OCI-LY7 (cell line): ENCODE results near the gene MIF4GD. TPM values are rescaled to one million over a fixed set of nuclear protein-coding genes. Genes with fewer than 3 reads are reported as not detected.
A peak's percentile ranks its signal among the peaks of the same experiment; 100 is the strongest.

Experiments
- BruUV-seq: library from RNA; stranded (reverse); fragments of 400-500 nt; replicated peaks from 2 replicates; lab custom pipeline; 2021; lab: Mats Ljungman, UMichigan
- CTCF ChIA-PET: fragments of 300-600 bp; sonication (Branson Sonifier 250); formaldehyde crosslinking; loops from one replicate; lab custom pipeline; 2022; ENCODE audit warnings: antibody characterized with exemption; ENCODE audit not compliant: unreplicated experiment; lab: Charles Lee
- POLR2A ChIA-PET: fragments of 300-600 bp; sonication (Branson Sonifier 250); formaldehyde crosslinking; loops from one replicate; lab custom pipeline; 2022; ENCODE audit warnings: antibody characterized with exemption; lab: Charles Lee
- DNase-seq: peaks from one replicate; pipeline ENCODE4 v3.0.0-alpha.2; 2015; ENCODE audit warnings: low spot score
- H2AFZ ChIP-seq: fragments of 200-600 bp; sonication (generic), shearing (Covaris generic); 2 replicates; pipeline ENCODE4 v1.6.1; 2014; ENCODE audit warnings: mild to moderate bottlenecking, antibody characterized with exemption, low read length, moderate library complexity
- H3K27ac ChIP-seq: fragments of 200-600 bp; sonication (generic); 2 replicates; pipeline ENCODE4 v1.5.1; 2014; ENCODE audit warnings: mixed run types, low read depth, mild to moderate bottlenecking, moderate library complexity, low read length, inconsistent platforms; ENCODE audit not compliant: poor library complexity, severe bottlenecking
- H3K36me3 ChIP-seq: fragments of 200-600 bp; sonication (generic); 2 replicates; pipeline ENCODE4 v1.6.1; 2014; ENCODE audit warnings: mild to moderate bottlenecking, antibody characterized with exemption, low read length, moderate library complexity, mixed read lengths; ENCODE audit not compliant: insufficient read depth
- H3K4me1 ChIP-seq: fragments of 200-600 bp; sonication (generic); 2 replicates; pipeline ENCODE4 v1.5.1; 2014; ENCODE audit warnings: mild to moderate bottlenecking, low read length; ENCODE audit not compliant: insufficient read depth, poor library complexity, severe bottlenecking
- H3K4me2 ChIP-seq: fragments of 200-600 bp; sonication (generic); 2 replicates; pipeline ENCODE4 v1.6.1; 2014; ENCODE audit warnings: mild to moderate bottlenecking, low read length
- H3K4me3 ChIP-seq: fragments of 200-600 bp; sonication (generic); 2 replicates; pipeline ENCODE4 v1.5.1; 2014; ENCODE audit warnings: mild to moderate bottlenecking, low read depth, low read length; ENCODE audit not compliant: poor library complexity, severe bottlenecking
- H3K79me2 ChIP-seq: fragments of 200-600 bp; sonication (generic); 2 replicates; pipeline ENCODE4 v1.6.1; 2016; ENCODE audit warnings: low read depth, mild to moderate bottlenecking, low read length, moderate library complexity, mixed read lengths; ENCODE audit not compliant: insufficient read depth
- H3K9me2 ChIP-seq: fragments of 200-600 bp; sonication (generic); 2 replicates; pipeline ENCODE4 v1.6.1; 2016; ENCODE audit warnings: mild to moderate bottlenecking, low read length, mixed read lengths; ENCODE audit not compliant: insufficient read depth
- H3K9me3 ChIP-seq: fragments of 200-600 bp; sonication (generic); 2 replicates; pipeline ENCODE4 v1.6.1; 2014; ENCODE audit warnings: mild to moderate bottlenecking, mixed run types, low read length, mixed read lengths
- H4K20me1 ChIP-seq: fragments of 200-600 bp; sonication (generic); 2 replicates; pipeline ENCODE4 v1.6.1; 2014; ENCODE audit warnings: mild to moderate bottlenecking, antibody characterized with exemption, low read length, moderate library complexity, mixed read lengths; ENCODE audit not compliant: insufficient read depth
- CTCF ChIP-seq: fragments of 200-600 bp; sonication (generic); conservative IDR thresholded peaks from 2 replicates; pipeline ENCODE4 v1.5.1; 2014; ENCODE audit warnings: mild to moderate bottlenecking, antibody characterized with exemption, low read length, moderate library complexity, mixed read lengths
- EZH2phosphoT487 ChIP-seq: fragments of 200-600 bp; sonication (generic); IDR thresholded peaks from 2 replicates; pipeline ENCODE4 v1.6.1; 2018; ENCODE audit warnings: low read depth, borderline replicate concordance, mild to moderate bottlenecking, mixed run types, antibody characterized with exemption, low read length, moderate library complexity, mixed read lengths
- intact Hi-C: fragments of 100-400 bp; cut with micrococcal nuclease; formaldehyde crosslinking; loops from one replicate; pipeline ENCODE4 v1.10.0; 2022; ENCODE audit not compliant: unreplicated experiment
- total RNA-seq, 2 experiments: library from RNA; depleted of rRNA in 1 of 2; stranded (reverse); fragments of >200 nt in 1 of 2; shearing (Covaris generic) in 1 of 2; gene quantifications; 2 replicates each; pipeline ENCODE4 v1.2.3, GENCODE V29; 2014 to 2022

Gene MIF4GD
- total RNA-seq, 2 experiments from 2014 or later = 70.9 to 132 TPM

GRCh38 chr17:75265614-75266315 lies 5.3 kb downstream of the MIF4GD start:
- peaks cover 32% of the 10 kb centered on the region for H3K4me1 ChIP-seq
- no peak overlapping the region for H3K4me2 ChIP-seq
- intact Hi-C loops = no loop called here
- H3K9me3 ChIP-seq = no peaks in the 10 kb centered on the region
- no peak for DNase-seq
- no peak for TF ChIP-seq CTCF
- TF ChIP-seq EZH2phosphoT487 = no peak
- H3K9me2 ChIP-seq = no peaks in the 10 kb centered on the region
- H3K36me3 ChIP-seq = peaks cover 52% of the 10 kb centered on the region
- POLR2A ChIA-PET = no interaction called here
- CTCF ChIA-PET = no interaction called here
- H3K4me3 ChIP-seq = no peak overlapping the region
- no TSS peak for BruUV-seq
- H3K79me2 ChIP-seq = peaks cover 42% of the 10 kb centered on the region
- peaks cover 1% of the 10 kb centered on the region; the same call in 1 of the 2 replicates for H4K20me1 ChIP-seq
- no peak overlapping the region for H2AFZ ChIP-seq
- no peak overlapping the region for H3K27ac ChIP-seq

GRCh38 chr17:75263055-75263454 lies 8.0 kb downstream of the MIF4GD start:
- Histone ChIP-seq H3K4me3 (peak overlapping the region; percentile 79), H3K9me2 (no peaks in the 10 kb centered on the region), H4K20me1 (peaks cover 17% of the 10 kb centered on the region; the same call in 1 of the 2 replicates), H3K27ac (peak overlapping the region; percentile 68), H3K9me3 (no peaks in the 10 kb centered on the region), H3K4me2 (peak overlapping the region; percentile 92), H2AFZ (no peak overlapping the region), H3K79me2 (peaks cover 56% of the 10 kb centered on the region), H3K4me1 (peaks cover 29% of the 10 kb centered on the region), H3K36me3 (peaks cover 60% of the 10 kb centered on the region)
- BruUV-seq = TSS peak; percentile 78
- CTCF ChIA-PET = interaction anchor here (0.5 to 3.5 kb wide), 5 partner anchors 7 to 26 kb away, joined by 3 to 31 read pairs (median 3); partner anchors contain the start of genes MIF4GD and SLC25A19
- intact Hi-C loops = no loop called here
- TF ChIP-seq CTCF = peak; percentile 62
- no peak for TF ChIP-seq EZH2phosphoT487
- POLR2A ChIA-PET = interaction anchor here (0.6 to 4.6 kb wide), 13 partner anchors 8 to 309 kb away, joined by 3 to 59 read pairs (median 6); partner anchors contain the start of genes GRB2, MIF4GD, SLC25A19 and TMEM94
- no peak for DNase-seq
